Mucosa of stomach (tissue), 1 donor: ENCODE measurements around the gene B4GALNT3.

Source experiments
- H3K27me3 ChIP-seq: one replicate; pipeline ENCODE4 v1.7.0; 2013; ENCODE audit warnings: mild to moderate bottlenecking, low read length; ENCODE audit not compliant: control insufficient read depth, insufficient read depth
- H3K36me3 ChIP-seq: one replicate; pipeline ENCODE4 v1.7.0; 2013; ENCODE audit warnings: low read length; ENCODE audit not compliant: control insufficient read depth, insufficient read depth
- H3K4me1 ChIP-seq: one replicate; pipeline ENCODE4 v1.7.0; 2013; ENCODE audit warnings: mild to moderate bottlenecking, low read length; ENCODE audit not compliant: control insufficient read depth, insufficient read depth
- H3K4me3 ChIP-seq: one replicate; pipeline ENCODE4 v1.7.0; 2013; ENCODE audit warnings: low read length
- H3K9ac ChIP-seq: one replicate; pipeline ENCODE4 v1.7.0; 2013; ENCODE audit warnings: mild to moderate bottlenecking, low read length, moderate library complexity
- H3K9me3 ChIP-seq: one replicate; pipeline ENCODE4 v1.7.0; 2013; ENCODE audit warnings: mild to moderate bottlenecking, low read length, moderate library complexity; ENCODE audit not compliant: control insufficient read depth
- donor health status: Pancreatic carcinoma.

The B4GALNT3 gene

DNA sequence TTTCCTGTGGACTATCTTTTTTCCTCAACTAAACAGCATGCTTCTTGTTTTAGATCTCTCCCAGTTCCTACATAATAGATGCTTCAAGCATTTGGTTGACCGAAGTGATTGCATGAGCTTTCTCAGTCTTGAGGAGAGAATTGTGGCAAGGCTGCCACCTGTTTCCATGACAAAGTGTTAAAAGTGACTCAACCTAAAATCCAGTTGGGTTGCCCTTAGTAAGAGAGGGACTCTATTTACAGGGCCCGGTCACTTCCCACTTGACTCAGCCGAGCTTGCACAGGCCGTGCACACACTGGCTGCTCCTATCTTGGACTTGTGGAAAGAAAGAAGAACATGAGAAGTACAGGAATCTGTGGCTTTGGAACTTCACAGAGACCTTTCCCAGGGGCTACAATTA is 2.1 kb upstream of the B4GALNT3 start:
- H3K4me1 ChIP-seq: peaks cover 21% of the 10 kb centered on the region
- no peaks in the 10 kb centered on the region for H3K27me3 ChIP-seq
- H3K9ac ChIP-seq: no peak overlapping the region
- no peaks in the 10 kb centered on the region for H3K36me3 ChIP-seq
- H3K9me3 ChIP-seq: no peaks in the 10 kb centered on the region
- H3K4me3 ChIP-seq: no peak overlapping the region

DNA sequence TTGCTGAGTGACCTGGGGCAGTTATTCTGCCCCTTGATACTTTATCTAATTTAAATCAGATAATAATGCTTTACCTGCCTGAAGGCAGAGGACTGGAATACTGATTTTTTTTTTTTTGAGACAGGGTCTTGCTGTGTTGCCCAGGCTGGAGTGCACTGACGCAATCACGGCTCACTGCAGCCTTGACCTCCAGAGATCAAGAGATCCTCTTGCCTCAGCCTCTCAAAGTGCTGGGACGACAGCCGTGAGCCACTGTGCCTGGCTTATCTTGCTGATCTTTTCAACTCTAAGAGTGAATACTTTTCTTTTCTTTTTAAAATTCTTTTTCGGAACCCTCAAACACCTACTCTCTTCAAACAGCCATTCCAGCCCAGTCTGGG is 699 bp upstream of the B4GALNT3 start:
- H3K4me1 ChIP-seq: peaks cover 35% of the 10 kb centered on the region

DNA sequence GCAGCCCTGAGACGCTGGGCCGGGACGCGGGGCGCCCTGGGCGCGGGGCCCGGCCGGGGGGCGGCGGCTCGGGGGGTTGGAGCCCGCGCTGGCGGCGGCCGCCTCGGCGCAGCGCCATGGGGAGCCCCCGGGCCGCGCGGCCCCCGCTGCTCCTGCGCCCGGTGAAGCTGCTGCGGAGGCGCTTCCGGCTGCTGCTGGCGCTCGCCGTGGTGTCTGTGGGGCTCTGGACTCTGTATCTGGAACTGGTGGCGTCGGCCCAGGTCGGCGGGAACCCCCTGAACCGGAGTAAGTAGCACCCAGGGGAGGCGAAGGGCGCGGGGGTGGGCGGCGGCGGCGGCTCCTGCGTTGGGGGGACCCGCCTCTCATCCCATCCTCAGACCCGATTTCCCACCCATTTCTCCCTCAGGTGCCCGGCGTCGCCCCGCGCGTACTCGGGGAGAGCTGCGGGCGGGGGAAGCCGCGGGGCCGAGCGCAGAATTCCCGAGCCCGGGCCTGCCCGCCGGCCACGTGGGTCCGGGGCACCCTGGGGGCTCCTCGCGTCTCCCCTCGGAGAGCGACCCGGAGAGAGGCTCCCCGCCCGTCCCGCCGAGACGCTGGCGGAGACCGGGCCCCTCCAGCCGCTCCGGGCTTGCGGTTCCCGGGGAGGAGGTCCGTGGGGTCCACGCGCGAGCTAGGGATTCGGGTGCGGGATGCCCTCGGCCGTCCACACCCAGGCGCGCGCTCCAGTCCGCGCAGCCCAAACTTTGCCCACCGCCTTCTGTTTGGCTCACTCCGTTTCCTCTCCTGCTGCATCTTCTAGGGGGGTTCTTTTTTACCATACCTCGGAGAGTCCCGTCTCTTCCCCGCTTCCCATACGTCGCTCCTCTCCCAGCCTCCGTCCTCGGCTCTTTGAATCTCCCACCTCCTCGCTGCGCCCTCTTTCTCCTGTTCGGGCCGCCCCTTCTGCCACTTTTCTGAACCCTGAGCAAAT is 807 bp downstream of the B4GALNT3 start:
- no peaks in the 10 kb centered on the region for H3K36me3 ChIP-seq
- peak overlapping the region; percentile 81 for H3K9ac ChIP-seq
- peaks cover 46% of the 10 kb centered on the region for H3K4me1 ChIP-seq
- peak overlapping the region; percentile 29 for H3K4me3 ChIP-seq
- no peaks in the 10 kb centered on the region for H3K9me3 ChIP-seq
- no peaks in the 10 kb centered on the region for H3K27me3 ChIP-seq

More for the DNA sequence above, 699 bp upstream of the B4GALNT3 start:
- Histone ChIP-seq H3K36me3 (no peaks in the 10 kb centered on the region), H3K9me3 (no peaks in the 10 kb centered on the region), H3K27me3 (no peaks in the 10 kb centered on the region), H3K9ac (peak overlapping the region; percentile 73), H3K4me3 (no peak overlapping the region)

DNA sequence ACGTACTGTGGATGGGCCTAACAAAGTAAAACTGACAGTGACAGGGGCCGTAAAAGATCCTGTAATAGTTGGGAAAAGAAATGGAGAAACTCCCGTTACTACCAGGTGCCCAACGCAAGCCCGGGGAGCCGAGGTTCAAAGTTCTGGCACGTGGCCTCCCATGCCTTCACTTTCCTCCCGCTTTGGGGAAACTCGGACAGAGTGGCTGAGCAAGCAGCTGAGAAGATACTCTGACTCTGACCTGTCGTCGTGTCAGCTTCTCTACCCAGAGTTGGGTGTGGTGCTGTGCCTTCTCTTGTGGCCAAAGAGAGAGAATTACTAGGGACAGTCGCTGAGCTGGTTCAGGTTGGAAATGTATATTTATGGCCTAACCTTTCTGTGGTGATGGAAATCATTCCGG is 1.7 kb downstream of the B4GALNT3 start:
- Histone ChIP-seq H3K9ac (peak overlapping the region; percentile 81), H3K4me1 (peaks cover 54% of the 10 kb centered on the region), H3K27me3 (no peaks in the 10 kb centered on the region), H3K36me3 (no peaks in the 10 kb centered on the region), H3K4me3 (peak overlapping the region; percentile 29), H3K9me3 (no peaks in the 10 kb centered on the region)

DNA sequence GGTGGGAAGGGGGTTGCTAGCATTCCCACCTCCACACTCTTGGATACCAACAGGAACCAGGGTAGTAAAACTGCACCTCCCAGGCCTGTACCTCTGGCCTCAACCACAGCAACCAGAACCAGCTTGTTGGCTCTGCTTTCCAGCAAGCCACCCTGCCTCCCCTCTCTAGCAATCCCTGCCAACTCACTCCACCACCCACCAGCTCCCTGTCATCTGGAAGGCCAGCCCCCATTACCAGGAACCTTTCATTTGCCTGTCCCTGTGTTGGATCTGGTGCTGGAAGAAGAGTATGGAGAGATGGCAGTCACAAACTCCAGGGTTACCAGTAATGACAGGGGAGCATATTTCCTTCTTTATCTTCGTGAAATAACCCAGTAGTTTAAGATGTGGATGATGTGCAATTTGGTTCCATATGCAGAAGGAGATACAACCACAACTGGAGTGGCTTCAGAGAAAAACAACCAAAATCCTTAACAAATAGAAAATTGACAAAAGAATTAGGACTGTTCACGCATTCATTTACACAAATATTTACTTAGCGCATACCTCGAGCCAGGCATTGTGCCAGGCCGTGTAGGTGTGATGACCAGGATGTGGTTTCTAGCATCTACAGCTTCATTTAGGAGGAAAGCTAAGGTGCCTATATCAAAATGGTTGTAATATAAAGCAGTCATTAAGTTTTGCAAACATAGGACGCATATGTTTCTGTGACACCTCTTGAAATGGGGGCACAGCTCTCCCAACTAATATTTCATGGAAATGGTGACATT is 3.4 kb downstream of the B4GALNT3 start:
- peaks cover 55% of the 10 kb centered on the region for H3K4me1 ChIP-seq
- H3K9ac ChIP-seq: peak overlapping the region; percentile 81
- no peaks in the 10 kb centered on the region for H3K9me3 ChIP-seq
- no peak overlapping the region for H3K4me3 ChIP-seq
- no peaks in the 10 kb centered on the region for H3K27me3 ChIP-seq
- H3K36me3 ChIP-seq: no peaks in the 10 kb centered on the region

DNA sequence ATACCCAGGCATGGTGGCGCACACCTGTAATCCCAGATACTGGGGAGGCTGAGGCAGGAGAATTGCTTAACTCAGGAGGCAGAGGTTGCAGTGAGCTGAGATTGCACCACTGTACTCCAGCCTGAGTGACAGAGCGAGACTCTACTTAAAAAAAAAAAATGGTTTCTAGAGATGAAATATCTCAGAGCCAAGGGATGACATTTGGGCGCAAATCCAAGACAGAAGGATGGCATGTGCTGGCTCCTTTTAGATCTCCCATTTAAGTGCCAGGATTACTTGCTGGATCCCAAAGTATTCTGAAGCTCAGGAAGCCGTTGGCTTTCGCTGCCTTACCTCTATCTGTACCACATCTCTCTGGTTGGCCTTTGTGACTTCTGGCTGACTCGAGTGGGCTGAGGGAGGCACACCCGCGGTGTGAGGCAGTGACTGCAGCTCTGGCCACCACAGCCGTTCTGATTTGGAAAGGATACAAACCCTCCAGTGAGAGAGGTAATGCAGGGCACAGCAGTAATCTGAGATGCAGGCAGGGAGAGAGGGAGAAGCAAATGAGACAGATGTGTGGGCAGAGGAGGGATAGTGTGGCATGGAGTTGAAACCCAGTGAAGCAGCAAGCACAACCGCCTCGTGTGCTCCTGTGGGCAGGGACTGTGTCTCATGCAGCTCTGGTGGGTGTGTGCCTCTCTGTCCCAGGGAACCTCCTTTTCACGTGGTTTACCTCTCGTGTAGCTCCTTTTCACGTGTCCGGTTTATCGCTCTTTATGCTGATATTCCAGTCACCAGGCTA is 4.9 kb downstream of the B4GALNT3 start:
- Histone ChIP-seq H3K9ac (peak overlapping the region; percentile 32), H3K4me1 (peaks cover 59% of the 10 kb centered on the region), H3K27me3 (no peaks in the 10 kb centered on the region), H3K4me3 (no peak overlapping the region), H3K9me3 (no peaks in the 10 kb centered on the region), H3K36me3 (no peaks in the 10 kb centered on the region)

- Histone ChIP-seq H3K9me3 (no peaks in the 10 kb centered on the region), H3K36me3 (no peaks in the 10 kb centered on the region), H3K27me3 (no peaks in the 10 kb centered on the region), H3K4me3 (no peak overlapping the region), H3K9ac (peak overlapping the region; percentile 41), H3K4me1 (peaks cover 59% of the 10 kb centered on the region)
Observed at GRCh38 chr12:466039-466438, 6.3 kb downstream of the B4GALNT3 start.

DNA sequence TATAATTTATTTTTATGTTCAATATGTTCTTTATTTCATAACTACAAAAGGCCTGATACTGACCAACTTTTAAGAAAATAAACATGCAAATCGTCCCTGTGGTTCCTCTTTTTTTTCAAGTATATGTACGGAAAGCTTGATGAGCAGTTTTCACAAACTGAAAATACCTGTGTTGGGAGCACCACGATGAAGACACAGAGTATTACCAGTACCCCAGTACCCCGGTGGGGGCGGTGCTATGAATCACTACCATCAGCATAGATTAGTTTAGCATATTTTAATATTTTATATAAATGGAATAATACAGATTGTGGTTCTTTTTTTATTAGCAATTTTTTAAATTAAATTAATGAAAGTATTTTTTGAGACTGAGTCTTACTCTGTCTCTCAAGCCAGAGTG is 7.0 kb downstream of the B4GALNT3 start:
- Histone ChIP-seq H3K4me3 (no peak overlapping the region), H3K4me1 (peaks cover 58% of the 10 kb centered on the region), H3K27me3 (no peaks in the 10 kb centered on the region), H3K9ac (no peak overlapping the region), H3K36me3 (no peaks in the 10 kb centered on the region), H3K9me3 (no peaks in the 10 kb centered on the region)

DNA sequence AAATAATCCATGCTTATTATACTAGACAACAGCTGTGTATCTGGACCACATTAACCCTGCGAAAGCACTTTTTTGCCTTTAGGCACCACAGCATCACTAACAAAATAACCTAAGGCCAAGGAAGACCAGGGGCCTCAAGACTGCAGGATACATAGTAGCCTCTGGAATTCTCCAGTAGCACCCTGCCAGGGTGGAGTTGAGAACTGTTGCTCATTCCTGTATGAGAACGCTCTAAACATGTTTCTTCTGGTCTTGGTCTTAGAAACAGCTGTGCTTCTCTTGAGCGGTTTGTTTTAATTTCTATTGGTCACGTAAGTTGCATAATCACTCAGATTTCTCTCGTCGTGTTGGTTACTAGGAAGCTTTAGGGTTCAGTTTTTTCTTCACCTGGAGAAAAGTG is 7.9 kb downstream of the B4GALNT3 start:
- no peaks in the 10 kb centered on the region for H3K27me3 ChIP-seq
- H3K9ac ChIP-seq: no peak overlapping the region
- no peaks in the 10 kb centered on the region for H3K36me3 ChIP-seq
- H3K9me3 ChIP-seq: no peaks in the 10 kb centered on the region
- peaks cover 49% of the 10 kb centered on the region for H3K4me1 ChIP-seq
- H3K4me3 ChIP-seq: no peak overlapping the region

- H3K9ac ChIP-seq: no peak overlapping the region
- no peaks in the 10 kb centered on the region for H3K27me3 ChIP-seq
- H3K9me3 ChIP-seq: no peaks in the 10 kb centered on the region
- H3K4me3 ChIP-seq: no peak overlapping the region
- no peaks in the 10 kb centered on the region for H3K36me3 ChIP-seq
- H3K4me1 ChIP-seq: peaks cover 37% of the 10 kb centered on the region
Observed at GRCh38 chr12:468671-469389, 9.1 kb downstream of the B4GALNT3 start.

GRCh38 chr12:470133-470532 is 10.4 kb downstream of the B4GALNT3 start:
- H3K4me1 ChIP-seq: peaks cover 27% of the 10 kb centered on the region
- H3K9me3 ChIP-seq: no peaks in the 10 kb centered on the region
- no peak overlapping the region for H3K4me3 ChIP-seq
- H3K9ac ChIP-seq: no peak overlapping the region
- no peaks in the 10 kb centered on the region for H3K27me3 ChIP-seq
- no peaks in the 10 kb centered on the region for H3K36me3 ChIP-seq
